GM06990 (cell line): Measurements from ENCODE around the gene NEK1.

Experiments used
- DNase-seq: peaks from one replicate; pipeline ENCODE4 v3.0.0-alpha.2; 2011; ENCODE audit not compliant: insufficient read length; ENCODE audit errors: extremely low read depth
- H3K27me3 ChIP-seq: replicated peaks from 2 replicates; pipeline ENCODE4 v1.6.0; 2011; ENCODE audit warnings: low read length; ENCODE audit not compliant: control insufficient read depth, insufficient read depth
- H3K36me3 ChIP-seq: 2 replicates; pipeline ENCODE4 v1.5.1; 2011; ENCODE audit warnings: low read length; ENCODE audit not compliant: control insufficient read depth, insufficient read depth
- H3K4me3 ChIP-seq: replicated peaks from 2 replicates; pipeline ENCODE4 v1.5.1; 2011; ENCODE audit warnings: low read depth, mild to moderate bottlenecking, control low read depth, low read length
- TF ChIP-seq, protein P1 (sequence below): IDR thresholded peaks from 2 replicates; pipeline ENCODE4 v1.5.1; 2011; ENCODE audit warnings: low read length, control low read depth, mild to moderate bottlenecking, inconsistent platforms; ENCODE audit not compliant: insufficient read depth, poor library complexity, severe bottlenecking

NEK1 gene

DNA sequence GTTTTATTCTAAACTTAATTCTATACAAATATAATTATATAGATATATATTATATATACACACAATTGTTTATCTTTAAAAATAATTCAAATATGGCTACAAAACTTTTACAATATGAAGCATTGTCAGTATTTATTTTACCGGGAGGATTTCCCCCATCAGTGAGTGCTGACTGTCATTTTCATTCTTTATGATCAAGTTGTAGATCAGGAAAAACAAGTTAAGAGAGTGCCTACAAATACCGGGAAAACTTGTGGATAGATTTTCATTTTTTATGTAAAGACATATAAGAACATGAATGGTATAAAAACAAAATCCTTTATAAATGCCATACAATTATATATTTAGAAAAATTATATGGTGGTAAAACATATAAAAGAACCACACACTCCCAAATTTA lies 45.8 kb upstream of the NEK1 start:
- TF ChIP-seq, protein P1, sequence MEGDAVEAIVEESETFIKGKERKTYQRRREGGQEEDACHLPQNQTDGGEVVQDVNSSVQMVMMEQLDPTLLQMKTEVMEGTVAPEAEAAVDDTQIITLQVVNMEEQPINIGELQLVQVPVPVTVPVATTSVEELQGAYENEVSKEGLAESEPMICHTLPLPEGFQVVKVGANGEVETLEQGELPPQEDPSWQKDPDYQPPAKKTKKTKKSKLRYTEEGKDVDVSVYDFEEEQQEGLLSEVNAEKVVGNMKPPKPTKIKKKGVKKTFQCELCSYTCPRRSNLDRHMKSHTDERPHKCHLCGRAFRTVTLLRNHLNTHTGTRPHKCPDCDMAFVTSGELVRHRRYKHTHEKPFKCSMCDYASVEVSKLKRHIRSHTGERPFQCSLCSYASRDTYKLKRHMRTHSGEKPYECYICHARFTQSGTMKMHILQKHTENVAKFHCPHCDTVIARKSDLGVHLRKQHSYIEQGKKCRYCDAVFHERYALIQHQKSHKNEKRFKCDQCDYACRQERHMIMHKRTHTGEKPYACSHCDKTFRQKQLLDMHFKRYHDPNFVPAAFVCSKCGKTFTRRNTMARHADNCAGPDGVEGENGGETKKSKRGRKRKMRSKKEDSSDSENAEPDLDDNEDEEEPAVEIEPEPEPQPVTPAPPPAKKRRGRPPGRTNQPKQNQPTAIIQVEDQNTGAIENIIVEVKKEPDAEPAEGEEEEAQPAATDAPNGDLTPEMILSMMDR: no peak
- DNase-seq: no peak
- Histone ChIP-seq H3K36me3 (no peaks in the 10 kb centered on the region), H3K27me3 (no peaks in the 10 kb centered on the region), H3K4me3 (no peak overlapping the region)

DNA sequence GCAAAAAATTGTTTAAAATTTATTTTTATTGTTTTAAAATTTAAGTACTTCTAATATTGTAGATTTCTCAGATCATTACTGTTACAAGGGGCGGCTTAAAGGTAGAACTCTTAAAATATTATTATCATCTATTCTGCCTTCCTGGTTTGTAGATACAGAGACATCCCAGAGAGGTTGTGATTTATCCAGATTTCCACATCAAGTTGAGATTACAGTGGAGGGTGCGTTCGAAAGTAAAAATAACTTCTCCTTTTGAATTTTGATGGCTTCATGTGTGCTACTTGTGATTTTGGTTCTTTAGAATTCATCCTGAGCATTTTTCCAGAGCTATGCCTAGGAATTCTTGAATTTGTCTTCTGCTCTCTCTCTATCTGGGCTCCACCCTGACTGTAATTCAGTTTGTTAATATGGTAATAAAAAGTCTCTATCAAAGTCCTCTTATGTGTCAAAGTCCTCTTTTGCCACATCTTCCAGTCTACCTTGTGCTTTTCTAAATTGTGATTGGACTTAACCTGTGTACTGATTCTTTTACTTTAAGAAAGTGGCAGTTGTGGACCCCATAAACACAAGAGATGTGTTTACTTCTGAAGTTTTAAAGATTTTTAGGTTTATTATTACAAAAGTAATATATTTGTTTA lies 45.2 kb upstream of the NEK1 start:
- H3K36me3 ChIP-seq: no peaks in the 10 kb centered on the region
- TF ChIP-seq, protein P1: no peak
- H3K4me3 ChIP-seq: no peak overlapping the region
- H3K27me3 ChIP-seq: no peaks in the 10 kb centered on the region
- DNase-seq: no peak

DNA sequence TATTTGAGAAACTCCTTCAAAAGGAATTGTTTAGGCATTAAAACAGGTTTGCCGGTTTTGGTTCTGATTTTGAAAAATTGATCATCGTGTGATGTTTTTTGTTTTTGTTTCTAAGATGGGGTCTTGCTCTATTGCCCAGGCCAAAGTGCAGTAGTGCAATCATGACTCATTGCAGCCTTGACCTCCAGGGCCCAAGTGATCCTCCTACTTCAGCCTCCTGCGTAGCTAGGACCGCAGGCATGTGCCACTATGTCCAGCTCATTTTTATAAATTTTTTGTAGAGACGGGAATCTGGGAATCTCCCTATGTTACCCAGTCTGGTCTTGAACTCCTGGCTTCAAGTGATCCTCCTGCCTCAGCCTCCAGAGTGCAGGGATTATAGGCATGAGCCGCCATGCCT lies 43.0 kb upstream of the NEK1 start:
- TF ChIP-seq, protein P1: no peak
- DNase-seq: no peak
- Histone ChIP-seq H3K4me3 (no peak overlapping the region), H3K36me3 (no peaks in the 10 kb centered on the region), H3K27me3 (no peaks in the 10 kb centered on the region)

DNA sequence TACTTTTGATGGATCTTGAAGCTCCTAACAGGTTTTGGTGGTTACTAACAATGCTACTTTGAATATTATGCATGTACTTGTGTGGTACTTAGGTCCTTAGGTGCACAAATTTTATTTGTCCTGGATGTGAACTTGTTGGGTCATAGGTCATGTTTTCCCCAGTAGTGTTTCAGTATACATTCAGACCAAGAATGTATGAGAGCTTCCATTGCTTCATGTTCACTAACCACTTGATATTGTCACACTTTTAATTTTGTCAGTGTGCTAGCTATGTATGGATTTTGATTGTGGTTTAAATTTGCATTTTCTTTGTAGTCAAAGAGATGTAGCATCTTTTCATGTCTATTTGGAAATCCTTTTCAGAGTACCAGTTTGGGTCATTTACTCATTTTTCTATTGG lies 40.2 kb upstream of the NEK1 start:
- no peak for DNase-seq
- H3K36me3 ChIP-seq: no peaks in the 10 kb centered on the region
- no peaks in the 10 kb centered on the region for H3K27me3 ChIP-seq
- TF ChIP-seq, protein P1: no peak
- no peak overlapping the region for H3K4me3 ChIP-seq

DNA sequence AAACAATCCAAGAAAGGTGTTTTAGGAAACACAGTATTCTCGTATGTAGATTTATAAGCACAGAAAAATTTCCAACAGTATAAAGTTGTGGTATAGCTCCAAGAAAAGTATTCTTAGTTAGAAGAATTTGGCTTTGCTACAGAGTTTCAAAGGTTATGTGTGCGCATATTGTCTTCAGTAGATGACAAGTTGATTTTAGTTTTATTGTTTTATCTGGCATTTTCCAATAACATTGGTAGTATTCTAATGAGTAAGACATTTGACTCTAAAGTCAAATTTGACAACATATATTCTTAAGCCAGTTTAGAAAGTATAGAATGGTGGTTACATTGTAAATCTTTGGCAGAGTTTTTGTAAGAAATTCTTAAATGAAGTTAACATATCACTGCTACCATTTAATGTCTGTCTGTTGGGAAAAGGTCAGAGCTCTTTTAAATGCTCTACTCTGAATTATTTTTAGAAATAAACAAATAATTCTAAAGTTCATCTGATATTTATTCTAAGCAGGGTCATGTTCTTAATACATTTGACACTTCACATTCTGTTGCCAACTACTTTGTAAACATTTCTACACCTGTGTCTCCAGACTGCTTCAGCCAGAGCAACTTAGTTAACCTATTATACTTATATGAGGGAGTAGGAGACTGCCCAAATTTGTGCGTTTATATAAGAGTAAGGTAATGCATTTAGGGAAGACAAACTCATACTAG lies 38.0 kb upstream of the NEK1 start:
- Histone ChIP-seq H3K27me3 (no peaks in the 10 kb centered on the region), H3K36me3 (no peaks in the 10 kb centered on the region; the same call in 1 of the 2 replicates), H3K4me3 (no peak overlapping the region)
- DNase-seq: no peak
- TF ChIP-seq, protein P1: no peak
